Measurements from ENCODE around the gene PTPRJ.
"Not testable (repeated sequence)": the region's sequence is repeated elsewhere in the genome, so short reads cannot be mapped to it uniquely, and the experiment has no call there.

PTPRJ gene

DNA sequence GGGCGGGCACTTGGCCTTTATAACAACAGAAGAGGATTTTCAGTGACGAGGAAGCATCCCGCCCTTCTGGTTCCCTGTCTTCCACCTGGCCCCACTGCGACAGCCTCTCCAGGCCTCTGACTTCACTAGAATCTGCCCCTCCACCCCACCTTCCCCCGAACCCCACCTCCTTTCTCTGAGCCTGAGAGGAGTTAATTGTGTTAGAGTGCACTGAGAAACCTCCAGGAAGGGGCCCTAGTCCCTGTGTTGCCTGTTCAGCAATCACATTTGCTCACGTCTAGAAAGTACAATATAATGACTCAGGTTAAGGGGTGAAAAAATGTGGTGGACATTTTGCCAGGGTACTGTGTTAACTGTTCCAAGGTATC lies 38.8 kb downstream of the PTPRJ start:
- no peak for DNase-seq

DNA sequence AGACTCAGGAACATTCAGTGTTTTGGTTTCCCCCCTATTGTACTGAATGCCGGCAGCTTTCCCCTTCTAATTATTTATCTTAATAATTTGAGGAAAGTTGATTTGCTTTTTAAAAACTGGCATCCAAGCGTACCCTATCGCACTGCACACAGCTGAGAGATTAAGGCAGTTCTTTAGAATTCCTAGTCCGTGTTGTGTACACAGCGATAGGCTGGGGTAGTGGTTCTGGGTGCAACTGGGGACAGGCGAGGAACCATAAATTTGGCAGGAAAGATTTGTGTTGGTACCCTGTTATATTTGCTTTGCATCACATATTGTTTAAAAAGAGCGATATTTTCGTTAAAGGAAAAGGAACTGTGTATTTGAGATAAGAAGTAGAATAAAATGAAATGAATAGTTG lies 39.2 kb downstream of the PTPRJ start:
- DNase-seq, result no peak

DNA sequence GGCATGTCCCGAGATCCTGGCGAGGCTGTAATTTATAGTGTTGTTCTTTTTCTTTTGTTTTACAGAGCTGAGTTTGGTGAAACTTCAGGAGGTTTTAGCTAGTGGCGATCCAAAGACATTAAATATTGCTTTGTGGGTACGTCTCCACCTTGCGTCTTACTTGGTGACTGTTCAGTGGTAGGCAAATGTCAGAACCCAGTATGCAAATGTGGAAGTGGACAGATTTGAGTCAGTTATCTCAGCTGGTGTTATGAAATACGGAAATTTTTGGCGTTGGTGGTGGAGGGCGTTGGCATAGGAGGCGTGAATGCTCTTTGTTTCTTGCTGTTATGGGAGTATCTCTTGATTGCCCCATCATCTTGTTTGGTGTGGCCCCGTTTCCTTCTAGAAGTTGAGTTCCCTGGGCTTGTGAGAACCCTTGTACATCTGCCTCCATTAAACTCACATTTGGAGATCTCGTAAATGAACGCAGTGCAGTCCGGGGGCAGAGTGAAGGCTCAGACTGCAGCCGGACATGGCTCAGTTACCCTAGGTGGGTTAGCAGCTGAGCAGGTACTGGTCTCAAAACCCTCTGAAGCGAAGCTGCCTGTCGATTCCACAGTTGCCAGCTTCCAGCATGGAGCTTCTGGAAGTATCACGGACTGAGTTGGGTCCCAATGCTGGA lies 39.9 kb downstream of the PTPRJ start:
- peak; percentile 27 to 43 for DNase-seq

DNA sequence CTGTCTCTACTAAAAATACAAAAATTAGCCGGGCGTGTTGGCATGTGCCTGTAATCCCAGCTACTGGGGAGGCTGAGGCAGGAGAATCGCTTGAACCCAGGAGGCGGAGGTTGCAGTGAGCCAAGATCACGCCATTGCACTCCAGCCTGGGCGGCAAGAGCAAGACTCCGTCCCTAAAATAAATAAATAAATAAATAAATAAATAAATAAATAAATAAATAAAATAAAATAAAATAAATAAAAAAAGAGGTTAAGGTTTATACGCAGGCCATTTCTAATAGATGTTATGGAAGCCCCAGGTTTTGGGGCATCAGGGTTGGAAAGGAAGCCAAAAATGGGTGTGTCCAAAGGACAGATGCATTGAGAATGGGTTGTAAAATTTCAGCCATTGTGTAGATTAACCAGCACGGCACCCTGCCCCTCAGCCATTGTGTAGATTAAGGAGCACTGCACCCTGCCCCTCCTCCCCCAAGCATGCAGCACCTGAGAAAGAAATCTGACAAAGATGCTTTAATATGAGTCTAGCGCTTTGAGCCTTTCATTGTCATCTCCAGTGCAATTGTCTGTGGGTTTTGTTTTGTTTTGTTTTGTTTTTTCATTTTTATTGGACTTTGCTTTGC lies 41.0 kb downstream of the PTPRJ start:
- DNase-seq, result not testable (repeated sequence)

DNA sequence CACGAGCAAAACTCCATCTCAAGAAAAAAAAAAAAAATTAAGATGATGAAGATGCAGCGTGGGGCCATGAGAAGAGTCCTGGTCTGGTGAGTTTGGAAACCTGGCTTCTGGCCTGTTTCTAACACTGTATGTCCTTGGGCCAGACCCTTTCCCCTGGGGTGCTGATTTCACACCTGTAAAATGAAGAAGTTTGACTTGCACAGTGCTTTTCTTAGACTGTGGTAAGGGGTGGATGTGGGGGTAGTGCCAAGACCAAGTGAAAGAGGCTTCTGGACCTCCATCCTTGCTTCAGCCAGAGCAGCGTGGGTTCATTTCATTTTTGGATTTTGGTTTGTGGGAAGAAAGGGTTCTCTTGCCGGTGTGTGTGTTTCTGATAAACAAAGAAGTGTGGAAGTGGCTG lies 42.1 kb downstream of the PTPRJ start:
- no peak for DNase-seq

DNA sequence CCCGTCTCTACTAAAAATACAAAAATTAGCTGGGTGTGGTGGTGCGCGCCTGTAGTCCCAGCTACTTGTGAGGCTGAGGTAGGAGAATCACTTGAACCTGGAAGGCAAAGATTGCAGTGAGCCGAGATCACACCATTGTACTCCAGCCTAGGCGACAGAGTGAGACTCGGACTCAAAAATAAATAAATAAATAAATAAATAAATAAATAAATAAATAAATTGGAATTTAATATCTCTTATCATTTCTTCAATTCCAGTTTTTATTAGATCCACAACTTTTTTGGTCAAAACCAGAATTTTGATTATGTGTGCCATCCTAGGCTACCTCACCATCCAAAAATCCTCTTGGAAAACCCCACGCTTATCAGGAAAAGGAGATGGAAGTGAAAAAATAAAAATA lies 43.2 kb downstream of the PTPRJ start:
- not testable (repeated sequence) for DNase-seq

DNA sequence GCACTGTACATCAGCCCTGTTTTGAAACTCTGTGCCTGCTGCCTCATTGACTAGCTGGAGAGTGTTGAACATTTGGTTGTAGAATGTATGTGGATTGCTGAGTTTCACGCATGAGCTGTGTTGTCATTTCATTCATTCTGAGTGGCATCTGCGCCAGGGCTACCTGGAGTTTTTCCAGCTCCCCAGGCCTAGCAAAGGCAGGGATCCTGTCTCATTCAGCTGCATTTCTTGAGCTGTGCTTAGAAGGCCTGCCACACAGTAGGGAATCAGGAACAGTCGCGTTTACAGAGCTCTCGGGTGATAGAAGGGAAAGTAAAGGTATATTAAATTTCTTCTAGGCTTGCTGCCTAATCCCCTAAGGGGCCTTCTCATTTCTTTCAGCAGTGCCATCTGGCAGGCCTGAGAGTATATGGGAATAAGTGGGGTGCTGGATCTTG lies 44.3 kb downstream of the PTPRJ start:
- DNase-seq, result no peak

DNA sequence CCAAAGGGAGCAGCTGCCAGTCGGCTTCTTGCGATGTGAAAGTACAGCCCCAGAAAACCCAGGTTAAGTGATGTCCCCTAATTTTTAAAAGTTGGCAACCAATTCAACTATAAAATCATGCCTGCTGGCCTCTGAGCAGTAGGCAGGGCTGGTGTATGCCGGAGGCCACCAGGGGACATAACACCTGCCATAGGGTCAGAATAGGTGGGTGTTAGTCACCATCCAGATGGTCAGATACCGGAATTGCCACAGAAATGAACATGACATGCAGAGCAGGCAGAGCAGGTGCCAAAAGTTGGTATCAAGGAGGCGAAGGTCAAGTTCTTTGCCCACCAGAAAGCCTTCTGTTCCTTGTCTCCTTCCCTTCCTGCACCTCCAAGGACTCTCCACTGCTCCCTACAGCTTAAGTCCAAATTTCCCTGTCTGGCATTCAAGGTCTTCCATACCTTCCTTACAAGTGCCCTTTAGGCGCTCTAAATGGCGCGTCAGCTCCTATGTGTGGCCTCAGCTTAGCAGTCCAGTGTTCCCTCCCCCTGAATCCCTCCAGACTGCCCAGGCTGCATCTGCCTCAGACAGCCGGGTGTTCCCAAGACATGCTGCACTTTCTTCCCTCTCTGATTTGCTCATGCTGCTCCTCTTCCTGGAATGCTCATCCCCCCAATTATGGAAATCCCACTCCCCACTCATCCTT lies 45.1 kb downstream of the PTPRJ start:
- DNase-seq, result no peak

DNA sequence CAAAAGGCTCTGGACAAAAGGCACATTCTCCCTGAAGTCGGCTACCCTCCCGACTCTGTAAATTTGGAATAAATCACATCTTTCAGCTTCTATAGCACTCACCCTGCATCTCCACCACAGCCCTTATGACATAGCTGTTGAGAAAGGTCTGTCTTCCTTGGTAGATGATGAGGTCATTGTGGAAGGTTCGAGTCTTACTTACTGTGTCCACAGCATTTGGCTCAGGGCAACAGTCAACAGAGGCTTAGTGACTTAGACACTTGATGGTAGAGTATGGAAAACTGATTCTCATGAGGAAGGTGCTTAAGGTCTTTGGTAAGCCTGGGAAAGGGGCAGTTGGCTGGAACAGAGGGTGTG lies 45.6 kb downstream of the PTPRJ start:
- no peak for DNase-seq

DNA sequence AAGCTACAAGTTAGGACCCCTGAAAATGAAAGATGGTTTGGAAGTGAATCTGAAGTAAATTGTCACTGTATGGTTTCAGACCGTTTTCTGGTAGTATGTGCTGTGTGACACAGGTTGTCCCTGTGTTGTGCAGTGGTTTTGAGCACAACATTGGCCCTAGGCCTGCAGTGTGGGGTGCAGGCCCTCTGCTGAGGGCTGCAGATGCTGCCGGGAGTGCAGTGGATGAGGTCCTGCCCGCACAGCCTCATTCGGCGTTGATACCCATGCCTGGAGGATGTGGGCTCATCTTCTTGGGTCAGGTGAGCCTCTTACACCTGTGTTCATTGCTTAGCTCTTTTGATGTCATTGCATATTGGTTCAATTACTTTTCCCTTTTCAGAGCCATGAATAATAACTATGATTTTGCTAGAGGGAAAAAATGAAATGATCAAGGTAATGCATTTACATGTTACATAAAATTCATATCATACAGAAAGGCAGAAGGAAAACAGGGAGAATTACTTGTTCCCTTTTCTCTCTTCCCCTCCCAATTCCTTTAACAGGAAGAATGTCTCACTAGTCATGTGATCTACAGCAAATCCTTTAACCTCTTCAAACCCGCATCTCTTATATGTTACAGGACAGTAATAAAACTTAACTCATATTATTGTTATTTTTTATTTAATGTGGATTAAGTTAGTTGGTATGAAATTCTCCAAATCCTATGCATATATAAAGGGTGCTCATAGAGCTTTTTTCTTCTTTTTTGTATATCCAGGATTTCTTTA lies 48.7 kb downstream of the PTPRJ start:
- DNase-seq, result no peak

DNA sequence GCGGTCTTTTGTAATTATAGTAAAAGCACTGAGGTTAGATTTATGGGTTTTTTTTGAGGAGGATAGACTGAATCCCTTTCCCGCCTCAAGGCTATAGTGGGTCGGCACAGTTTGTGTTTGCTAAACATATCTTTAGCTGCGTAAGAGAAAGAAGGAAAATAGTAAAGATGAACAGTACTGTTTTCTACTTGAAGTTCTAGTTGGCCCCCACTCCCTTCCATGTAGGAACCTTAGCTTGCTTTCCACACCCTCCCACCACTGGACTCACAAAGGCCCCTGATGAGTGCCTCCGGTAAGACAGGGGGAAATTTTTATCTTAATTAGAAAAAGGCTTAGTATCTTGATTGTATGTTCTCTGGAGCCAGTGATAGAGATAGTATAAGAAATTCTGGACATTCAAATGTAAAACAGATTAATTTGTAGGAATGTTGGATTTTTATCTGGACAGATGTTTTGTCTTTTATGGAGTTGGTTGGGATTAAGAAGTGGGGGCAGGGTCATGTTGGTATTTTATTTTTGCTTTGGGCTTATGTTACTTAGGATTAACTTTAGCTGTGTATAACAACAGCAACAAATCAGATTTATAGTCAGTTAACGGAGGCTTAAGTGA lies 49.4 kb downstream of the PTPRJ start:
- DNase-seq, result no peak

DNA sequence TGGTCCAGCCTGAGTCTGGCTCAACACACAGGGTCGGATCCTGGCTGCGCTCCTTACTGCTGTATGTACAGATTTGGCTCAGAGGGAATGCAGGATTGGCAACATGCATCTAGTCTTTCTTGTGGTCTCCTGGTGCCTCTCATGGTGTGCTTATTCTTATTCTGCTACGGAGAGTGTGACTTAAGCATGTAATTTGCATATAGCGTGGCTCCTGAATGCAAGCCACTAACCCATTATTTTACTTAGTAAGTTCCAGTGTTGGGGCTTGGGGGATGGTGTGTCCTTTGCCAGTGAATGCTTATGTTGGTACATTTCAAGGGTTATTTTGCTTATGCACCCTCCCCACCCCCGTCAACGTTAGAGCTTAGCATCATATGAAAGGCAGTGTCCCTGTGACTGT lies 51.2 kb downstream of the PTPRJ start:
- DNase-seq, result no peak

DNA sequence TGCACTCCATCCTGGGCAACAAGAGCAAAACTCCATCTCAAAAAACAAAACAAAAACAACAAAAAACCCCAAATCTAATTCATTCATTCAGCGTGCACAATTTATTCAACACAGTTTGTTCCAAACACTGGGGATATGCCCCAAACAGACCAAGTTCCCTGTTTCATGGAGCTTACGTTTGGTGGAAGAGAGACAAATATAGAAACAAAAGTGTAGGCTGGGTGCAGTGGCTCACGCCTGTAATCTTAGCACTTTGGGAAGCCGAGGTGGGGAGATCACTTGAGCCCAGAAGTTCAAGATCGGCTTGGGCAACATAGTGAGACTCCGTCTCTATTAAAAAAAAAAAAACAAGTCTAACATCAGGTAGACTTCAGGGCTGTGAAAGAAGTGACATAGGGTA lies 52.4 kb downstream of the PTPRJ start:
- no peak for DNase-seq

DNA sequence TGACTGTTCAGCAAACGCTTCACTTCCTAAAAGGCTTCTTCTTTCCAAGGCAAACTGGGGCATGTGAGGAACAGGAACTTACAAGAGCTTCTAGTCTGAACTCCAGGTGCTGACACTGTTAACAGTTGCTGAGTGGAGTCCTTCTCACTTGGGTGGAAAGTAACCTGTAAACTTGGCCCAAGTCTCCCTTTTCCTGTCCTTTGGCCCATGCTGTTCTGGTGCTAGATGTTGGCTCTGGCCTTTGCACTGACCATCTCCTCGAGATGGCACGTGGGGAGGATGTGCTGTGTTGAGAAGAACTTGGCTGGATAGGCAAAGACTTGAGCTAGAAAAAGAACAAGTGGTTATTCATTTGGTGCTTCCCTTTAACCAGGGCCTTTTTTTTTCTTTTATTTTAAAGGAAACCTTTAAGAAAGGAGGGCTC lies 53.6 kb downstream of the PTPRJ start:
- DNase-seq, result no peak

DNA sequence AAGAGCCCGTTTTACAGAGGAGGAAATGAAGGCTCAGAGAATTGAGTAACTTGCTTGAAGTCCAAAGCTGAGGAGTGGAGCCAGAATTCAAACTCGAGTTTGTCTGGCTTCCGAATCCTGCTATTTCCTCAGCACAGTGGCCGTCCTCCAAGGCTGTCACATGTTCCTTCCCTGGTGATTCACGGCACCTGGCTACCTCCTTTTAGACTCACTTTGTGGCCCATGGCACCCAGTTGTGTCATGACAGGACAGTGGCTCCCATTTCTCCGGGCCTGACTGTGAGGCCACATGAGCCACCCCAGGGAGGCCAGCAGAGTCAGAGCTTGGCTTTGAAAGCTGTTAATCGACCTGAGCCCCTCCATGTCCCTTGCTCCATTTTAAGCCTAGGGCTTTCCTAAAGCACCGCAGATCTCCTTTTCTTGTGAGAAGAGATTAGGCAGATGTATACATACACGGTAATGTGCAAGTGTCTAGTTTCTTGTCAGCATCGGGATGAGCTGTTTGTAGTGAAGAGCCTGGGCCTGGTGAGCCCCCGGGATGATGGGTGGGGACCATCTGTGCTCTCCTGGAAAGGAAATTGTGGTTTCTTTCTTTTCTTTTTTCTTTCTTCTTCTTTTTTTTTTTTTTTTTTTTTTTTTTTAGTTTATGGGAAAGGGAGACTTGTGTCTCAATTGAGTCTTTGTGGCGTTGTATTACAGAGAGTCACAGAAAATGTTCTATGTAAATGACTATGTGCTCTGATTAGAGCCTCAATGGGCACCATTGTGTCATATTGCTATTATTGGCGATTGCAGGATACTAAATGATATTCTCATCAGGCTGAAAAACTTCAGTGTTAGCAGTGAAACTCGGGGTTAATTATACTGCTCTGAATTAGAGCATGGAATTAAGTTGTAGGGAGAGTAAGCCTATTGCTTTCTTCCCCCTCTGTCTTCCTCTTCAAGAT lies 54.8 kb downstream of the PTPRJ start:
- DNase-seq, result no peak

DNA sequence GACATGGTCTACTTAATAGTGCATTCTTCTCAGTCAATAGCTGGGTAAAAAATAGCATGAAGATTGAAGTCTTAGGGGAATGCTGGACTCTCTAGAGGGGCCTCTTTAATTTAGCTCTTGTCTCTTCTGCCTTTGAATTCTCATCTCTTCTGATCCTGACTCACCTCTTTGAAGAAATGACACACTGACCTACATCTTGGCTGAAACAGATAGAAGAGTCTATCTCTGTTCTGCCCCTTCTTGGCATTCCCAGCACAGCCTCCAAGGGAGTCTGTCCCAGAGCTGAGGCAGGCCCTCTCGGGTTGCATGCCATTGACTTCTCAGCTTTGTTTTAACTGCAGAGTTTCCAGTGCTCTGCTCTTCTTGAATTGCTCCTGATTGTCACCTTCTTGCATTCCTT lies 55.7 kb downstream of the PTPRJ start:
- no peak for DNase-seq

DNA sequence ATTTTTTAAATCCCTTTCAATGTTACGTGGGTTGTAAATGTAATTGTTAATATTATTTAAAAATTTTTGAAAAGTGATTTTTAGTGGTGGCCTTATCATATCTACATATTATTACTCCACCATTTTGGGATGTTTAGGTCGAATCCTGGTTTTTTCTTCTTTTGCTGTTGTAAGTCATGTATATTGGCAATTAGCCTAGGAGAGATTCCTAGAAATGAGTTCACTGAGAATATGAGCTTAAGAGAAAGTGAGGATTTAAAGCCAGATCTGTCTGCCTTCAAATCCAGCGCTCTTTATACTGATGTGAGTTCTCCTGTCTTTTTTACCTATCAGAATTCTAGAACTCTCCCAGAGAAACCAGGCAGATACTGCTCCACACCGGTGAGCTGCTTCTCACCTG lies 56.1 kb downstream of the PTPRJ start:
- DNase-seq, result no peak

DNA sequence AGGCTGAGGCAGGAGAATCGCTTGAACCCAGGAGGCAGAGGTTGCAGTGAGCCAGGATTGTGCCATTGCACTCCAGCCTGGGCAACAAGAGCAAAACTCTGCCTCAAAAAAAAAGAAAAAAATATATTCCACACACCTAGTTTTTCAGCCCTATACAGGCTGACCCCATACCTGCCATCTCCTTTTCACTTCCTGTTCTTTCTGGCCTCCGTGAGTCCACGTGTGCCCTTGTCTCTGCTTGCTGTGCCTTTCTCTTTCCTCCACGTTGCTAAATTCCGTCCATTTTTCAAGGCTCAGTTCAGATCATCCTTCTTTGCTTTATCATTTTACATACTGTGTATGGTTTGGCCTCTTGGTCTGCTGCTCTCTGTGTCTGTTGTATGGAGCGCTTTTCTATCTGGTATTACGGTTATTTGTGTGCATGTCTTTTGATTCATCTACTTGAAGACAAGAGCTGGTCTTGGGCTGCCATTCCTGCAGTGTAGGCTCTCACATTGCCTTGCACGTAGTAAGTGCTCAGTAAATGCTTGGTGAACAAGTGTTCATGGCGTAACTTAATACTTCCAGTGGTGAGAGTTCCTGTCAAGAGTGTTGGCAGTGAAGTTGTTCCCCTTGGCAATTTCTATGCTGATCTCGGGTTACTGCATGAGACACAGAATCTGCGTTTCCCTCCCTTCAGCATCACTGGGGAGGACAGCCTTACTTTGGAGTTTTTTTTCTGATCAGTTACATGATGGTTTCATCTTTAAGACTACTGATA lies 57.5 kb downstream of the PTPRJ start:
- no peak for DNase-seq

DNA sequence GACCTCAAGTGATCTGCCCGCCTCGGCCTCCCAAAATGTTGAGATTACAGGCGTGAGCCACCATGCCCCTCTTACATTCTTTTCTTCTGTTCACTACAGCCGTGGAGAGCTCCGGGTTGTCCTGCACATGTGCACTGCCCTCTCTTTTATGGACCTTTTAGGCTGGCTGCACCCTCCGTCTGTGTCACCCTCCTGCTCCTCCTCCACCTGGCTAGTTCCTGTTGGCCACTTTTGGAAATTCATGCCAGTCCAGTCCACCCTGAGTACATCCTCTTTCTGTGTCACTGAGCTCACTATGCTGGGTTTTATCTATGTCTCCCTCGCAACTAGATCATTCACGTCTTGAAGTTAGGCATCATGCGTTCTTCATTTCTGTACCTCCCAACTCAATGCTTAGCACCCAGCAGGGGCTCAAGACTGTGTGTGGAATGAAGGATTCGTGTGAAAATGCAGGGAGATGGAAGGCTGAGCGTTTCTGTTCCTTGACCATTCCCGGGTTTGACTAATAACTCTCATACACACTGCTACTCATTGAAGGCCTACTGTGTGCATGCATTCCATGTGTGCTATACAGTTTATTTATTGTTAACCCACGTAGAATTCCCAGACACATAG lies 60.6 kb downstream of the PTPRJ start:
- no peak for DNase-seq

DNA sequence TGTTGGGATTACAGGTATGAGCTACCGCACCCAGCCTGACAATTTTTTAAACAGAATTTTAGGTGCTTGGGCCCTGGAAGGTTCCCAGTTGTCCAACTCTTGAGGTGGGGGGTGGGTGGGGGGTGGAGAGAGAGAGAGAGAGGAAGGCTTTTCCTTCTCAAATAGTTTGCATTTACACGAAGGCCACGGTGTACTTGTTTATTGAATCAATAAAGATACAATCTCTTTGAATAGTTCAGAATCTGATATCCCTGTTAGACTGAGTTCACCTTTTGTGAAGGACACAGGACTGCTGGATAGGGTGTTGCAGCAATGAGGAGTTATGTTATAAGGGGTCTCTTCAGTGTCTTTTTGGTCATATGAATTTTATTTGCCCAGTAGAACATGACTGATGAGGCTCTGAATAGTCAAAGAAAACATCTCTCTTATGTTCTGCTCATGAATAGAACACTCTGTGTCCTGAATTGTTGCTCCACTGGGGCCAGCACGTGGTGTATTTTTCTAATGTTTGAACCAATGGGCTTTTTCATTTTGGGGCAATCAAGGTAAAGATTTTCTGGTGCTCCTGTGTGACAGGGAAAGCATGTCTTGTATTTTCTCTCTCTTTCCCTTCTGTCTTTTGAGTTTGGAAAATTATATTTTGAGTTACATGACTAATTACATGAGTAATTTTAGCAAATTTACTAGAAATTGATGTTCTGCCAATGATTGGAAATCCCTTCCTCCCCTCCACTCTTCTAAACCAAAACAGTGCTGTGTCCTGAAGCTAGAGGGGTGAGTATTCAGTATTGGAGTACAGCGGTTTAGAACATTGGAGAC lies 61.7 kb downstream of the PTPRJ start:
- DNase-seq, result no peak

Measured in activated CD4-positive, alpha-beta T cell treated with anti-CD3 and anti-CD28 coated beads, Interleukin-2, amount 50 U/mL, for 4 hours (primary cell).